Prostate gland (tissue), 2 donors: ENCODE data around the gene CDH16. TPM values are rescaled to one million over a fixed set of nuclear protein-coding genes. Genes with fewer than 3 reads are reported as not detected.
A peak's percentile ranks its signal among the peaks of the same experiment; 100 is the strongest.

ENCODE experiments used
- DNase-seq: peaks from one replicate; pipeline ENCODE4 v3.0.0-alpha.2; 2019; ENCODE audit warnings: low spot score
- H3K27ac ChIP-seq, 2 donors: fragments of 200-600 bp; sonication (generic); 2 replicates each; pipeline ENCODE4 v1.5.1; 2017 to 2019
- H3K27me3 ChIP-seq: fragments of 200-600 bp; sonication (generic); replicated peaks from 2 replicates; pipeline ENCODE4 v1.5.1; 2019; ENCODE audit not compliant: insufficient read depth
- H3K36me3 ChIP-seq, 2 donors: fragments of 200-600 bp; sonication (generic); 1 replicate in 1 of 2; 2 replicates in 1 of 2; pipeline versions ENCODE4 v1.5.1 to v1.8.1; 2017 to 2019
- H3K4me1 ChIP-seq: fragments of 200-600 bp; sonication (generic); replicated peaks from 2 replicates; pipeline ENCODE4 v1.5.1; 2019
- H3K4me3 ChIP-seq, 2 donors: fragments of 200-600 bp; sonication (generic); 2 replicates each; pipeline ENCODE4 v1.5.1; 2017 to 2019
- H3K9me3 ChIP-seq: fragments of 200-600 bp; sonication (generic); 2 replicates; pipeline ENCODE4 v1.5.1; 2017
- CTCF ChIP-seq, 4 experiments: fragments of 200-600 bp in 2 of 4; fragments of 450-650 bp in 2 of 4; sonication (generic) in 2 of 4; IDR thresholded peaks; 1 replicate in 3 of 4; 2 replicates in 1 of 4; pipeline ENCODE4 v1.5.1; 2016 to 2019; ENCODE audit warnings: antibody characterized with exemption in 4 of 4, mild to moderate bottlenecking in 2 of 4, moderate library complexity in 2 of 4
- POLR2A ChIP-seq: fragments of 450-650 bp; IDR thresholded peaks from one replicate; pipeline ENCODE4 v1.6.1; 2016; ENCODE audit warnings: antibody characterized with exemption, mild to moderate bottlenecking
- POLR2AphosphoS5 ChIP-seq: sonication (generic); formaldehyde crosslinking; IDR thresholded peaks from one replicate; pipeline ENCODE4 v1.6.1; 2017; ENCODE audit warnings: antibody characterized with exemption
- WGBS: methylation state at CpG from one replicate; pipeline ENCODE4 v1.1.5; 2018; 5-methylcytosine and 5-hydroxymethylcytosine counted together
- intact Hi-C: fragments of 100-400 bp; cut with DNase I; formaldehyde crosslinking; loops from one replicate; pipeline ENCODE4 v1.14.2; 2022
- total RNA-seq, 2 donors: library from RNA; depleted of rRNA; stranded (reverse); fragments of >200 nt; gene quantifications; one replicate each; pipeline ENCODE4 v1.1.0, GENCODE V29; 2016

Gene CDH16
- total RNA-seq, 2 donors from 2014 or later = not detected

DNA sequence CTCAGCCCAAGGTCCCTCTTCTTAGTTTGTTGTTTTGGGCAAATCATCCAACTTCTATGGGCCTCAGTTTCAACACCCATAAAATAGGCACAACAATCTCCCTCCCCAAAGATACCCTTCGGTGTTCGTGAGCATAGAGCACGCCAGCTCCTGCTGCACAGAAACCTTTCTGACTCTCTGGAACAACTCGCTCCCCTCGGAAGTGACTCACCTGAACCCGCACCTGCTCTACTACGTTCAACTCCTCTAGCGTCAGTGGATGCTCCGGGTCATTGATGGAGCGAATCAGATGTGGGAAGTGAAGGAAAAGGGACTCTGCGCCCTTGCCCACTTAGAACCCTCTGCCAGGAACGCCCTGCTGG lies 15.1 kb upstream of the CDH16 start:
- H3K36me3 ChIP-seq = no peaks in the 10 kb centered on the region
- no peaks in the 10 kb centered on the region for H3K27me3 ChIP-seq
- intact Hi-C loops = no loop called here
- no peak for DNase-seq
- H3K9me3 ChIP-seq = no peaks in the 10 kb centered on the region
- 1% methylated on average over 12 of the region's 12 CpGs for WGBS
- TF ChIP-seq POLR2A (no peak), CTCF (IDR thresholded peaks at IDR 0.05) (no peak), POLR2AphosphoS5 (no peak)
- H3K4me1 ChIP-seq = peaks cover 22% of the 10 kb centered on the region
- H3K27ac ChIP-seq = peak overlapping the region; percentile 89 to 92
- peak overlapping the region; percentile 99 to 100 for H3K4me3 ChIP-seq

DNA sequence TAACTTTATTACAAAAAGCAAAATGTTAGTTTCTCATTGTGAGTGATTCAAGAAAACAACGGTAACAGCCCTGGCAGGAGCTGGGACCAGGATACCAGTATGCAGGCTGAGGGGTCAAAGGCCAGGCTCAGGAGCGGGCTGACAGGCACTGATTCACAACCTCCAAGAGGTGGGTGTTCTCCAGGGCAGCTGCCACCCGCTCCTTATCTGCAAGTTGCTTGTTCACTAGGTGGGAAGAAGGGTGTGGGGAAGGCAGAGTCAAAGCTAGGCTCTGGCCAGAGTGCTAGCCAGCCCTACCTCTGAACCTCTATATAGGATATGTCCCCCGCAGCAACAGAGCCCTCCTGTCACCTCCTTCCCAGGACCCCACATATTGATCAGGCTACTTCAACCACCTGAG lies 13.4 kb upstream of the CDH16 start:
- 89% methylated on average over 4 of the region's 4 CpGs for WGBS
- intact Hi-C loops = no loop called here
- H3K9me3 ChIP-seq = no peaks in the 10 kb centered on the region
- H3K4me3 ChIP-seq = no peak overlapping the region
- peaks cover 22% of the 10 kb centered on the region for H3K4me1 ChIP-seq
- DNase-seq = no peak
- H3K36me3 ChIP-seq = no peaks in the 10 kb centered on the region
- no peak overlapping the region for H3K27ac ChIP-seq
- TF ChIP-seq POLR2AphosphoS5 (no peak), POLR2A (no peak), CTCF (IDR thresholded peaks at IDR 0.05) (no peak)
- no peaks in the 10 kb centered on the region for H3K27me3 ChIP-seq

DNA sequence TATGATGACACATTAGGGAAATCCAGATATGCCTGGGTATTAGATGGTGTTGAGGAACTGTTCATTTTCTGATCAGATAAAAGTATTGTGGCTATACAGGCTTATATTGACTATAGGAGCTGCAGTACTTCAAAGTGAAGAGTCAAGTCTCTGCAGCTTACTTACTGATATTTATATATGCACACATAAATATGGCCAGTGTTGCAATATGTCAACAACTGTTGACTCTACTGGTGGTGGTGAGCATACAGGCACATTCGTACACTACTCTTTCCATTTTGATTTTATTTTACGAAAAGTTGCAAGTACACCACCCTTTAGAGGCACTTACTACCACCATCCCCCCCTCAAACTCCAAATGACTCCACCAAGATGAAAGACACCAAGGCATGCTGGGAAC lies 13.0 kb upstream of the CDH16 start:
- Histone ChIP-seq H3K4me1 (peaks cover 22% of the 10 kb centered on the region), H3K9me3 (no peaks in the 10 kb centered on the region), H3K4me3 (no peak overlapping the region), H3K36me3 (no peaks in the 10 kb centered on the region), H3K27me3 (no peaks in the 10 kb centered on the region), H3K27ac (no peak overlapping the region)
- DNase-seq = no peak
- WGBS = 89% methylated on average over 2 of the region's 2 CpGs
- intact Hi-C loops = no loop called here
- TF ChIP-seq POLR2A (no peak), CTCF (IDR thresholded peaks at IDR 0.05) (no peak), POLR2AphosphoS5 (no peak)

DNA sequence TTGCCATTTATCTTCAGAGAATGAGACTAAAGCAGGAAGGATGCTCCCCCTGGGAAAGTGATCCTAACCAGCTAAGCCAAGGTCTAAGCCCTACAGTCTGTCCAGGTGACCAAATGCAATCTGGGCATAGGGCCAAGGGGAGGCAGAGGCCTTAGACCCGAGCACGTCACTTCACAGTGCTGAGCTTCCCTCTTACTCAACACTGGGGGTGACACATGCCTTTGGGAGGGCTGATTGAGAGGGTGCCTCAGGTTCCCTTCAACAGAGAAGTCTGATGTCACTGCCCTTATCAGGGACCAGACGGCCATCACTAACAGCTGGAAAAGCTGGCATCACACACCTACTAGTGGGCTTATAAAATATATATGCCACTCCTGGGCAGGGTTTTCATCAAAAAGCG lies 11.5 kb upstream of the CDH16 start:
- intact Hi-C loops = no loop called here
- no peak overlapping the region for H3K27ac ChIP-seq
- no peaks in the 10 kb centered on the region for H3K36me3 ChIP-seq
- H3K4me3 ChIP-seq = no peak overlapping the region
- 67% methylated on average over 4 of the region's 4 CpGs for WGBS
- H3K27me3 ChIP-seq = no peaks in the 10 kb centered on the region
- H3K4me1 ChIP-seq = peaks cover 16% of the 10 kb centered on the region
- no peak for DNase-seq
- TF ChIP-seq CTCF (IDR thresholded peaks at IDR 0.05) (no peak), POLR2A (no peak), POLR2AphosphoS5 (no peak)
- H3K9me3 ChIP-seq = no peaks in the 10 kb centered on the region

DNA sequence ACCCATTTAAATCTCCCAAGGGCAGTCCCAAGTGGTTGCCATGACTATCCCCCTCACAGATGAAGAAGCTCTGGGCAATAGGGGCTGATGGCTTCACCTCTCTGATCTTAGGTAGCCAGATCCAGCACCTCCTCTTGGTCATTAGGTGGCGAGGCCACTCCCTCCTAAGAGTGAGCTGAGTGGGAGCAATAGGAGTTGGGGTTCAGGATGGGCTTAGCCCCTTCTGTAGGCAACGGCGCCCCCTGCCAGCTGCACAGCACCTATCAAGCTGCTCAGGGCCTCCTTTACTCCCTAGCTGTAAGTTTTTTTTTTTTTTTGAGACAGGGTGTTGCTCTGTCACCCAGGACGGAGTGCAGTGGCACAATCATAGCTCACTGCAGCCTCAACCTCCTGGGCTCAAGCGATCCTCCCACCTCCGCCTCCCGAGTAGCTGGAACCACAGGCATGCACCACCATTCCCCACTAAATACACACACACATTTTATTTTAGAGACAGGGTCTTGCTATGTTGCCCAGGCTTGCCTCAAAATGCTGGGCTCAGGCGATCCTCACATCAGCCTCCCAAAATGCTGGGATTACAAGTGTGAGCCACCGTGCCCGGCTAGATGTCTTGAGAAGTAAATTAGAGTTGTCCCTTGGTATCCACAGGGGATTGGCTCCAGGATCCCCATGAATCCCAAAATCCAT lies 10.2 kb upstream of the CDH16 start:
- Histone ChIP-seq H3K4me1 (peaks cover 18% of the 10 kb centered on the region), H3K9me3 (no peaks in the 10 kb centered on the region), H3K27ac (no peak overlapping the region), H3K27me3 (no peaks in the 10 kb centered on the region), H3K4me3 (no peak overlapping the region), H3K36me3 (no peaks in the 10 kb centered on the region)
- 69% methylated on average over 10 of the region's 10 CpGs for WGBS
- TF ChIP-seq POLR2AphosphoS5 = no peak
- TF ChIP-seq CTCF (IDR thresholded peaks at IDR 0.05) = no peak
- TF ChIP-seq POLR2A = no peak
- intact Hi-C loops = no loop called here
- DNase-seq = no peak
